RPMI8226 (cell line): Measurements from ENCODE around the gene TMEM11.

Source experiments
- DNase-seq: peaks from one replicate; pipeline ENCODE4 v3.0.0-alpha.2; 2015

The TMEM11 gene, protein sequence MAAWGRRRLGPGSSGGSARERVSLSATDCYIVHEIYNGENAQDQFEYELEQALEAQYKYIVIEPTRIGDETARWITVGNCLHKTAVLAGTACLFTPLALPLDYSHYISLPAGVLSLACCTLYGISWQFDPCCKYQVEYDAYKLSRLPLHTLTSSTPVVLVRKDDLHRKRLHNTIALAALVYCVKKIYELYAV

DNA sequence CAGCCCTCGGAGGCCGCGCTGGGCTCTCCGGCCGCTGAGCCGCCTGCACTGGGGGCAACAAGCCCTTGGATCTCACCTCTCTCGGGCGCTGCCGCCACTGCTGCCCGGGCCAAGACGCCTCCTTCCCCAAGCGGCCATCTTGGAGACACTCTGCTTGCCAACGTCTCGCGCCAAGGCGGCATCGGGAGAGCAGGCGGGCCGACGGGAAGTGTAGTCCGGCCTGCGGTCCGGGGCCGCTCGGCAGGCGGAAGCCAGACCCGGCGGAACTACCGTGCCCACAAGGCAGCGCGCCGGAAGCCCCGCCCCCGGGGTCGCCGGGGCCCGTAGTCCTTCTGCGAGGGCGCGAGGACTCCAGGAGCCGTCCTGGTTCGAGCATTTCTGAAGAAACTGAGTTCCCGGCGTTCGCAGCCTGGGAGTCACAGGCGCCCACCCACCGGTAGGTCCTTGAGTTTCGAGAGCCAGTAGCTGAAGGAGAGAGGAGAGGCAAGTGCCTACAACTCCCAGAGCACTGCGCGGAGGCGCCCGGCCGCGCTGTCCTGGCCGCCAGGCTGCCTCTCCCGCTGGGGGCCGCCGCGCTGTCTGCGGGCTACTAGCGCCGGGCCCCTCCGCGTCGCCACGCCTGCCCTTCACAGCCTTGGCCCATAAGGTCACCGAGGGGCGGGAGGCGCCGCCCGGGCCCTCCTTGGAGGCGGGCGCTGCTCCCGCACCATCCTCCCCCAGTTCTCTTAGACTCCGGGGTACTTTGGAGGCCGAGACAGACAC lies at the start of gene TMEM11:
Gene TMEM11, minus strand, starts transcription at position 147 of the 762 bp plus-strand sequence. Its CDS starts 9 bp downstream, at position 138.
- peak; percentile 93 for DNase-seq

DNA sequence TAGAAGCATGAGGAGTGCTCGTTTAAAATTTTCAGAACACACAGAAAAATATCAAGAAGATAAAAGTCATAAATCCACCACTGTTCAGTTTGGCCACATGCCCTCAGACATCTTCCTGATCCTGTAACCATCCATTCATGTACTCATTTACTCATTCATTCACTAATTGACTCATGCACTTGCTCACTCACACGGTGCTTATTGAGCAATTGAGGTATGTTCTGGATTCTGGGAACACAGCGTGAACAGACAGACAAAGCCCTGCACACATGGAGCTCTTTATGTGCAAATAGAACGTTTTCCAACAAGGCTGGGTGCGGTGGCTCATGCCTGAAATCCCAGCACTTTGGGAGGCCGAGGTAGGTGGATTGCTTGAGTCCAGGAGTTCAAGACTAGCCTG lies 49.4 kb upstream of the TMEM11 start:
- DNase-seq, result no peak

DNA sequence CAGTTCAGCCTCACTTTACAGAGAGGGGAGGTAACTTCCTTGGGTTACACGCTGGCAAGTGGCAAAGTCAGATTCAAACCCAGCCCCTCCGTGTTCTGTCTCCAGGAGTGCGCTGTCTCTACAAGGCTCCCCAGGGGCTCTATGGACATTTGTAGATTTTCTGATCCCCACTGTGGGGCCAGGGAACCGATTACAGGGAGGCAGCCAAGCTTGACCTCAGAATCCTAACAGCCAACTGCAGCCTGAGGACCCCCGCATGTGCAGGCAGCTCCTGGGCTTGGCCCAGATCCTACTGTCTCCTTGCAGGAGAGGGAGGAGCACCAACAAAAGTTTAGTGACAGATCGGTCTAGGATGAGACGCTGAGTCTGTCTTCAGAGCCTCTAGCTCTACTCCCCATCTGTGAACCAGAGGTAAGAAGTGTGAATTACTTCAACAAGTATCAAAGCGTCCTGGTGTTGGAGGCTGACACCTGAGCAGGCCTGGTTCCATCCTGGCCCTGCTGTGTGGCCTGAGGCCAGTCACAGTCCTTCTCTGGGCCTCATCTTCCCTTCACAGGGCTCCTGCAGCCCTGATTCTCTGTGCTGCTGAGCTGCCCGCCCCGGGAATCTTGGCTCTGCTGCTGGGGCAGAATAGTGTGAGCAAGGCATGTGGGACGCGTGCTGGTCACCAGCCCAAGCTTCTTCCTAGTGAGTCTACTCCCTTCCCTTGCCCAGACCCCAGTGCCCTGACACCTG lies 48.5 kb upstream of the TMEM11 start:
- DNase-seq, result peak; percentile 0

DNA sequence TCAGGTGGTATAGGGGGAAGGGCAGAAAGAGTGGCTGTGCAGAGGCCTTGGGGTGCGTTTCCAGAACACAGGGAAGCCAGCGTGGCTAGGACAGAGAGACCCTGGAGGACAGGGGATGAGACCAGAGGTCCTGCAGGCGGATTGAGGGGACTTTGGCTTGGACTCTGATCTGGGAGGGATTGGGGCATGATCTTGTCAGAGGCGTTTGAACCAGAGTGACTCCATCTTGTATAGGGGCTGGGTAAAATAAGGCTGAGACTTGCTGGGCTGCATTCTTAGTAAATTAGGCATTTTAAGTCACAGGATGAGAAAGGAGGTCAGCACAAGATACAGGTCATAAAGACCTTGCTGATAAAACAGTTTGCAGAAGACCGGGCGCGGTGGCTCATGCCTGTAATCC lies 44.6 kb upstream of the TMEM11 start:
- no peak for DNase-seq

DNA sequence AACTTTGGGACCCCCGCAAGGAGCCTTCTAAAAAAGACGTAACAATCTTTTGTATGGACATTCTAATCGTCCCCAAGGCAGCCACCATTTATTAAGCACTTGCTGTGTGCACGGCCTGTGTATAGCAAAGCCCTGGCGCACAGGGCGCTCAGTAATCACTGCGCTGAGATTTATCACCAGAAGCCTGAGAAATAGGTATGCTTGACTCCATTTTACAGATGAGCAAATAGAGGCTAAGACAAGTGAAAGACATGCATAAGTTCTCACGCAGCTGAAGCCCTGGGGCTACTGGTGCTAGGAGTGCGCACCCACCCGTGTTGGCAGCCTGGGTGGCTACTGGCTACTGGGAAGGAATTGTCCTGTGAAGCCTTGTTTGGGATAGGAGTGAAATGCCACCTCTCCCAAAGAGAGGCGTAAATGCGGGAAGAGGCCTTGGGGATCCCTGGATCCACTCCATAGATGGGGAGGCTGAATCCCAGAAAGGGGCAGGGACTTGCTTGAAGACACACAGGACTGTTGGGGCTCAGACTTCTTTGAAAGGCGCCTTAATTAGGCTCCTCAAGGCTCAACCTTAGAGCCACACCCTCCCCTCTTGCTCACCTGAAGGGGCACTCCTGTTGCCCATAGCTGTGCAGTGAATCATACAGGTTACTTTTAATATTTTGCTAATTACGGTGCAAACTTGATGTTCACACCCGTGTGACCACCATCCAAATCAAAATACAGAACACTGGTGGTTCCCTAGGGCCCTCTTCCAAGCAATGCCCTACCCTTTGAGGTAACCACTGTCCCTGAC lies 39.9 kb upstream of the TMEM11 start:
- no peak for DNase-seq

DNA sequence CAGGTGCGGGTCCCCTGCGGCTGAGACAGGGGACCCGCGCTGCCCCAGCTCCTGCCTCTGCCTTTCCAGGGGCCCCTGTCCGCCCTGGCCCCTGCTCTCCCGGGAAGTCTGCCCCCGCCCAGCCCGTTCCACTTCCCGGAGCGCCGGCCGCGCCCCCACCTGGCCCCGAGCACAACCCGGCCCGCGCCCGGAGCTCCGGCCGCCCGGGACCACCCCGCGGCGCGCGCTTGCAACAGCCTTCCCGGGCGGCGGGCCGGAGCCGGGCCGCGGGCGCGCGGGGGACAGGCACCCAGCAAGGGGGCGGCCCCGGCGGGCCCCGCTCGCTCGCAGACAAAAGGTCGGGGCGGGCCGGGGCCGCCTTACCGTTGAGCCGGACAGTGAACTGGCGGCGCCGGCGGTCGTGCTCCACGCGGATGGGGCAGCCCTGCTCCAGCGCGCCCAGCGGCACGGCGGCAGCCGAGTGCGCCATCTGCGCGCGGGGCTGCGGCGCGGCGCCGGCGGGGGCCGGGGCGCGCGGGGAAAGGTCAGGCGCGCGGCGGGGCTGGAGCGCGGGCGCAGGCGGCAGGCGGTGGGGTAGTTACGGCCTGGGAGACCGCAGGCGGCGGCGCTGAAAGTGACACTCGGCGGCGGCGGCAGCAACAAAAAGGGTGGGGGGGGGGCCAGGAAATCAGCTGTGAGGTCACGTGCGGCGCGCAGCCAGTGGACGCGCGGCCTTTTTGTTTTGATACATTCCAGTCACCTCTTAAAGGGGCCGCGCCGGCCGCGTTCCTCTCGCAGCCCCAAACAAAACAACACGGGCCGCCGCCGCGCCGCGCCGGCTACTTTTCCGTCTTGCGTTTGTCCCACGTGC lies 39.1 kb upstream of the TMEM11 start, which contains the start of gene NATD1:
Gene NATD1, minus strand, starts transcription at position 615 of the 850 bp plus-strand sequence. Its CDS starts 146 bp downstream, at position 469.
- peak; percentile 83 for DNase-seq

DNA sequence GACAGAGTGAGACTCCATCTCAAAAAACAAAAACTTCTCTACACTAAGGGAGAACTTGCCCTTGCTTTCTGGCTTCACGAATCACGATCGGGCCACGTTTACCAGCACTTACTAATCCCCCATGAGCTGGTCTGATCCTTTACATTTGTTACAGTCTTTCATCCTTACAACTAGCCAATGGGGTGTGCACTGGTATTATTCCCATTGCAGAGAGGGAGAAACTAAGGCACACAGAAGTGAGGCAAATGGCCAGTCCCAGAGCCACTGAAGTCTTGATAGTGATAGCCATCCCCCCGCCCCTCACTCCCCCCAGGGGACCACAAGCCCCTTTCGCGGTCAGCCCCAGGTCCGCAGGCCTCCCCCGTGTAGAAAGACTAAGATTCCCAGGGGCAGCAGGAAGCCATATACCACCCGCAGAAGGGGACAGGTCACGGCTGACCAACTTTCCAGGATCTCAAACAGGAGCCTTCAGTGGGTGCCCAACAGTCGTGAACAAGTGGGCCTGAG lies 38.4 kb upstream of the TMEM11 start:
- no peak for DNase-seq

DNA sequence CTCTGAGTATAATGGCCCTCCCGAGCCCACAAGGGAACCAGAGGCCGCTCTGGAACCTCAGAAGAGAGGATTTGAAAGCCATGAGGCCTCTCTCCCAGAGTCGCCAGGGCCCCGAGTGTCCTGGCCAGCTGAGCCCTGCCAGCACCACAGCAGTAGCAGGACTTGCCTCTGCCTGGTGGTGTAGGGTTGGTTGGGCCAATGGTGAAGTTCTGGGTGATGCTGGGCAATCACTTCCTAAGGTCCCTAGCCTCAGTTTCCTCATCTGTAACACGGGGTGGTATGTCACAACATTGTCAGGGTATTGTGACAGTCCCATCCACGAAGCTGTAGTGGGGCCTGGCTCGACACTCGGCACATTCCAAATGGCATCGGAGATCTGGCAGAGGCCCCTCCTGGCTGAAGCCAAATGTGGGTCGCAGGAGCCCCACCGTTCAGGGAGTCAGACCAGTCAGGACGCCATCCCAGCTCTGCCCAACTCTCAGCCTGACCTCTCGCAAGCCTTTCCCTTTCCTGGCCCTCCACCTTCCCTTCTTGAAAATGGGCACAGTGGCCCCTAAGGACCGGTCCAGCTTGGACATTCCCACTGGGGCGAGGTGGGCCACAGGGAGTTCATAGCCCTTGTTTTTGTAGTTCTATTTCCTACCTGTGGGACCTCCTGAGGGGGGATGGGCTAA lies 37.5 kb upstream of the TMEM11 start:
- DNase-seq, result no peak

DNA sequence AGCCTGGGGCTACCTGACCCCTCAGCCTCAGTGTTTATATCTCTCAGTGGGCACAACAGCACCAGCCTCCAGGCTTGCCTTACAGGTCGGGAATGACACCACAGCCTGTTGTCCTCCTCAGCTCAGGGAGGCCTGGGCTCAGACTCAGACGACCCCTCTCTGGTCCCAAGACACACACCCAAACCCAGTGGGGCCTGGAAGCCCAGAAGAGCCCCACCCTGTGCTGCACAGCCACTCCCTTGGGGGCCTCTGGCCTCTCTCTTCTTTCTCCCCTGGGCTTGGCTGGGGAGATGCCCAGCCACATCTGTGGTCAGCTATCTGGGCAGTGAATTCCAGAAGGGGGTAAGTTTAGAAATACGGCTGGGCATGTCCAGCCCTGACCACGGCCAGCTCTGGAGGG lies 36.9 kb upstream of the TMEM11 start:
- no peak for DNase-seq

DNA sequence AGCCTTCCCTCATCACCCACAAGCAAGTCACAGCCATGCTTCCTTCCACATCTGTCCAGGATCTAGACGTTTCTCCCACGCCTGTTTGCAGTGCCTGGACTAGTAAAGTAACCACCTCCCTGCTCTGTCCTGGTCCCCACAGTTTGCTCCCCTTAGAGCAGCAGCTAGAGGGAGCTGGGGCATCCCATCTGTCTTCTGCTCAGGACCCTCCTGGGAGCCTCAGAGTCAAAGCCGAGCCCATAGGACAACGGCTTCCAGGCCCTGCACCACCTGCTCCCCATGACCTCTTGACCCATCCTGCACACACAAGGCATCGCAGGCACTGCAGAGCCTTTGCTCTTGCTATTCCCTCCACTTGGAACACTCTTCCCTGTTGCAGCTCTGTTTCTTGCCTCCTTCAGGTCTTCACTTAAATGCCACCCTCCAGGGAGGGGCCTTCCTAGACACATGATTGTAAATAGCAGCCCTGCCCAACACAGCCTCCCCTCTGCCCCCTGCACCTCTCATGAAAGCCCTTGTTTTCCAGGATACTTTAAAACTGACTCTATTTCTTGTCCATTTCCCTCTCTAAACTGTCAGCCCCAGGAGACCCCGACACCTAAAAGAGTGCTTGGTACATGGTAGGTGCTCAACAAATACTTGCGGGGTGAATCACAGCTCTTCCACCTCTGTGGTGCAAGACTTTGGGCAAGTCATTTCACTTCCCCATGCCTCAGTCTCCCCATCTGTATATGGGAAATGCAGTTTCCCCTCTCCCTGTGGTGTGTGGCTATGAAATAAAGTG lies 36.2 kb upstream of the TMEM11 start:
- no peak for DNase-seq

DNA sequence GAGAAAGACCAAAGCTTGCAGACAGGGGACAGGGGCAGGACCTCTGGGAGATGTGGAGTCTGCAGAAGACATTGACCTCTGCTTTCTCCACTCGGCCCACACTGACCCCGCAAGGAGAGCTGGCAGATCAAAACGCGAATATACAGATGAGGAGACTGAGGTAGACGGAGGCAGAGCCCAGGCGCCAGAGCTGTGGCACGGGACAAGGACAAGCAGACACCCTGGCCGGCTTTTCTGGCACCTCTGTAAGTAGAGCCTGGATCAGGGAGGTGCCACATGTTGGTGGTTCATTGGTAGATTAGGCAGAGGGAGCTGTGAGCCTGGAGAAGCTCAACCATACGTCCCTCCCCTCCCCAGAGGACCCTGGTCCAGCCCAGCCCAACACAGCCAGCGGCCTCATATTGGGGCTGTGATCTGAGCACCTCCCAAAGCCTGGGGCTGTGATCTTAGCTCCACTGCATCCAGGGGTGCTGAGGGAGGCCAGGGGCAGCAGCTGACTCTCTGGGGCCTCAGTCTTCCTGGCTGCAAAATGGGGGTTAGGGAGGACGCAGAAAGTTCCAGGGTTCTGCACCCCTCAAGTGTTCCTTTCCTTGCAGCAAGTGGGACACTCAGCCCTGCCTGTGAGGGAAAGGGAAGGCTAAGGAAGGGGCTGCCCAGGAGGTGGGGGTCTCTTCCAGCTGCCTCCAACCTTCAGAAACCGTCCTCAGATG lies 35.3 kb upstream of the TMEM11 start:
- no peak for DNase-seq

DNA sequence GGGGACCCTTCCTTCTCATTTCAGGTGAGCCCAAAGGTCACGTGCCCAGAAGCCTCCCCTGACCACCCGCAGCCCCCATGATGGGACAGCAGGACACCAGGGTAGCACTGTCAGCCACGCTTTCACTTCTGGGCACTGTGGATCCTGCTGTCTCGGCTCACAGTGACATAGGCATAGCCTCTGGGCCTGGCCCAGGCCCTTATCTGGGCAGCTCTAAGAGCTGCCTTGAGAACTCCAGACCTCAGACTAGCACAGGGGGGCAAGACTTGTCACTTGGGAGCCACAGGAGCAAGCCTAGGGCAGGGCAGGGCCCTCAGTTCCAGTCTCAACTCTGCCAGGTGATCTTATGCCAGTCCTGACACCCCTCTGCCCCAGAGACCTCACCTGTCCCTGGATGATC lies 34.5 kb upstream of the TMEM11 start:
- no peak for DNase-seq

DNA sequence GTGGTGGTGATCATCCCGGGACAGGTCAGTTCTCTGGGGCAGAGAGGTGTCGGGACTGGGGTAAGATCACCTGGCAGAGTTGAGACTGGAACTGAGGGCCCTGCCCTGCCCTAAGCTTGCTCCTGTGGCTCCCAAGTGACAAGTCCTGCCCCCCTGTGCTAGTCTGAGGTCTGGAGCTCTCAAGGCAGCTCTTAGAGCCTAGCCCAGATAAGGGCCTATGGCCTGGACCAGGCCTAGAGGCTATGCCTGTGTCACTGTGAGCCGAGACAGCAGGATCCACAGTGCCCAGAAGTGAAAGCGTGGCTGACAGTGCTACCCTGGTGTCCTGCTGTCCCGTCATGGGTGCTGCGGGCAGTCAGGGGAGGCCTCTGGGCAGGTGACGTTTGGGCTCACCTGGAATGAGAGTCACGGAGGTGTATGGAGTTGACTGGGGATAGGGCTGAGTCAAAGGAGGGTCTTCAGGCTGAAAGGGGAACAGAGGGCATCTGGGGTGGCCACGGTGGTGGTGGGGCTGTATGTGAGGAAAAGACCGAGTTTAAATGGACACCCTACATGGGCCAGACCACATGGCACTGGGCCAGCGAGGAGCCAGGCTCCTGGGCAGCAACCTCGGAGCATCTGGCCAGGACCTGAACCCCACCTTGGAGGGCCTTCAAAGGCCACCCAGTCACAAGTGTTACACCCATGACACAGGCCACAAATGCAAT lies 33.7 kb upstream of the TMEM11 start:
- no peak for DNase-seq

DNA sequence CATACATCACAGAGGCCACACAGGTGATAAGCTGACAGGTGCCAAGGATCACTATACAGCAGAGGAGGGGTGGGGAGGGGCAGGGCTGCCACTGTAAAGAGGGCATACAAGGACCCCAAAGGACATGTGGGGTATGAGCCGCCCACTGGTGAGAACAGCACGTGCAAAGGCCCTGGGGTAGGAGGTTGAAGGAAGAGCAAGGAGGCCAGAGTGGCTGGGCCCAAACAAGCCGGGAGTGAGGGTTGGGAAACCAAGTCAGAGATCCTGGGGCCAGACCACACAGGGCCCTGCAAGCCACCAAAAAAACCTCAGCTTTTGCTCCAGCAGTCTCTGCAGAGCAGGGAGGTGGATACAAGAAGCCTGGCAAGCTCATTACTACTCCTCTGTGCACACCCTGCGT lies 32.7 kb upstream of the TMEM11 start:
- DNase-seq, result no peak

DNA sequence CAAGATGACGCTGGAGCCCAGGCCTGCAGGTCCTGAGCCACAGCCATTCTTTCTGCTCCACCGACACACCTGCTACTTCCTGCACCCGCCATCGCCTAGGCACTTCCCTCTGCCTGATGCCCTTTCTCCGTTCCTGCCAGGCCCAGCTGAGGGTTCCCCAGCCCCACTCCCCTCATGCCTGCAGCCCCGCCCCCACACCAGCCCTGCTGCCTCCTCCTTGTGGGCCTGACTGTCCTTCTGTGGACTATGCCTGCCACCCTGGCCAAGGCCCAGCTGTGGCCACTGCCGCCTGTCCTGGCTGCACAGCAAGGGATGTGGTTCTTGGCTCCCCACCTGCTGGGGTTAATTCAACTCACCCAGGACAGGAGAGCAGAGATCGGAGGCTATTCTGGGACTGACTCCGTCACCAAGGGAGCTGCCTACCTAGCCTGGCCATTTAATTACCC lies 31.7 kb upstream of the TMEM11 start:
- no peak for DNase-seq

DNA sequence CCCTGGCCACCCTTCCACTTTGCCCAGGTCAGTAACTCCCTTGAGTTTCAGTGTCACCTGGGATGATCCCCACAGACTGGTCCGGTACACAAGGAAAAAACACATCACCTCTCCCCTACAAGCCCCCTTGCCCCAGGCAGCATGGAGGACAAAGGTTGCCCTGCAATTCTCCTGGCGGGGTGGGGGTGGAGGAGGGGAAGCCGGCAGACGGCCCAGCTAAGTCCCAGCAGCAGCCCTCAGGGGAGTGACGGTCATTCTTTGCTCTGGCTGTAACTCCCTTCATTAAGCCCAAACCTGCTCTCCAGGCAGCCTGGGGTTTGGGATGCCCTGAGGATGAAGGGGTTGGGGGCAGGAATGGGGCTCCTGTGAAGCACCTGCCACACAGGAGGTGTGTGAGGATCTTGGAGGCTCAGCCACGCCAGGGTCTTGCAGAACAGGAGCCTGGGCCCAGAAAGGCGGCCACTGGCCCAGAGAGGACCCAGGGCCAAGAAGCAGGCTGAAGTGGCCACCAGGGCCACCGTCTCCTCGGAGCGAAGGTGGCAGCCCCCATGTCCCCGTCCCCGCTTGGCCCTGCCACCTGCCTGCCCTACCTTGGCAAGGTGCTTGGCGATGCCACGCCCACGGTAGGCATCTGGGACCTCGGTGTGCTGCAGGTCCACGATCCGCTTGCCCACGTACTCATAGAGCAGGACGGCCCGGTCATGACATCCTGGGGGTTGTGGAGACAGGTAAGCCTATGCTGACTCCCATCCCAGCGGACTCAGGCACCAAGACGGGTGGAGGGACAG lies 29.7 kb upstream of the TMEM11 start:
- no peak for DNase-seq

DNA sequence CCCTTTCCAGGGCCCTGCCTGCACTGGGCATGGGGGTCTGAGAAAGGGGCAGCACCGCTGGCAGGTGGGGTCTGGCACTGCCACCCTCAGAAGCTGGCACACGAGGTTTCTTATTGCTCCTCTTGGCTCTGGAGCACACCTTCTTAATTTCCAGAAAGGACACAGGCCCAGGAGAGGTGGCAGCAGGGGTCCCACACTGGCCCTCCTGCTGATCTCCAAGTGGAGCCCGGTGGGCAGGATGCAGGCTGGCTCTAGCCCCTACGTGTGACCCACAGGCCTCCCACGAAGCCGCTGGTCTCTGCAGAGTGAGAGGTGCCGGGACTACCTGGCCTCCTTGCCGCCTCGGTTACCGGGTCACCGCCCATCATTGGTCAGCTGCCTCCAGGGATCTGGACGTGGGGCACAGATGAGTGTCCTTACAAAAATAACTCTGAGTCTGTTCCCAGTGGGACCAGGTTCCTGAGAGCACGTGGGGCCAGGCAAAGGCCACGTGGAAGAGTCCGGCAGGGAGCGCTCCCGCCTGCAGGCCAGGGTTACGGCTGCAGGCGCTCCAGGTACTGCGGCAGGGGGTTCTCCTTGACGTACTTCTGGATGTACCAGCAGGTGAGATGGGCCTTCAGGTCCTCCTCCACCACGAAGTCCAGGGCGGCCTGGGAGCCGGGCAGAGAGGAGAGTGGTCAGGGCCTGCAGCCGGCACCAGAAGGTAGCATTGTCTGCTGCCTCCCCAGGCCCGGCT lies 29.0 kb upstream of the TMEM11 start:
- no peak for DNase-seq
